Measurements from ENCODE around the gene AKR1C4.

DNA sequence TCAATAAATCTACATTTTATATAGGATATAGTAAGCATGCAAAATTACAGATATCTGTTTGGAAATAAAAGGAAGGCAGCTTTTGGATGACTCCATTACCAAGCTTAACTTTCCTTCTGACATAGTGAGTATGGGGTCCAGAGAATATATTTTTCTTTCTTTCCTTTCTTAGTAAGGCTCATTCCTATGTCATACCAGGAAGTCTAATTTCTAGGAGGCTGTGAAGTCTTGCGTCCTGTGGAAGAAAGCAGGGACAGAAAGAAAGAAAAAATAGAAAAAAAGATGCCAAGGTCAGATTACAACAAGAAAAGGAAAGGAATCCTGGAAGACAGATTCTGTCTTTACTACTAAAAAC, 48.0 kb upstream of the AKR1C4 start:
- TF ChIP-seq TAF1 (IDR thresholded peaks at IDR 0.05; ENCODE audit: low read depth, low read length) (no peak), POLR2A (IDR thresholded peaks at IDR 0.05; ENCODE audit: control extremely low read depth in 1 of 2, low read depth in 2 of 2, low read length in 2 of 2) (no peak), CREB1 (IDR thresholded peaks at IDR 0.05) (no peak), YY1 (IDR thresholded peaks at IDR 0.05; ENCODE audit: low read depth, low read length) (no peak), EZH2 (IDR thresholded peaks at IDR 0.05; ENCODE audit: low read depth, low read length, severe bottlenecking) (no peak), TBP (IDR thresholded peaks at IDR 0.05; ENCODE audit: low read depth, low read length) (no peak), CBX5 (IDR thresholded peaks at IDR 0.05; ENCODE audit: low read depth, low read length) (no peak)
- TF ChIP-seq, protein P1, sequence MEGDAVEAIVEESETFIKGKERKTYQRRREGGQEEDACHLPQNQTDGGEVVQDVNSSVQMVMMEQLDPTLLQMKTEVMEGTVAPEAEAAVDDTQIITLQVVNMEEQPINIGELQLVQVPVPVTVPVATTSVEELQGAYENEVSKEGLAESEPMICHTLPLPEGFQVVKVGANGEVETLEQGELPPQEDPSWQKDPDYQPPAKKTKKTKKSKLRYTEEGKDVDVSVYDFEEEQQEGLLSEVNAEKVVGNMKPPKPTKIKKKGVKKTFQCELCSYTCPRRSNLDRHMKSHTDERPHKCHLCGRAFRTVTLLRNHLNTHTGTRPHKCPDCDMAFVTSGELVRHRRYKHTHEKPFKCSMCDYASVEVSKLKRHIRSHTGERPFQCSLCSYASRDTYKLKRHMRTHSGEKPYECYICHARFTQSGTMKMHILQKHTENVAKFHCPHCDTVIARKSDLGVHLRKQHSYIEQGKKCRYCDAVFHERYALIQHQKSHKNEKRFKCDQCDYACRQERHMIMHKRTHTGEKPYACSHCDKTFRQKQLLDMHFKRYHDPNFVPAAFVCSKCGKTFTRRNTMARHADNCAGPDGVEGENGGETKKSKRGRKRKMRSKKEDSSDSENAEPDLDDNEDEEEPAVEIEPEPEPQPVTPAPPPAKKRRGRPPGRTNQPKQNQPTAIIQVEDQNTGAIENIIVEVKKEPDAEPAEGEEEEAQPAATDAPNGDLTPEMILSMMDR (IDR thresholded peaks at IDR 0.05; ENCODE audit: control extremely low read depth in 1 of 3, insufficient read depth in 1 of 3, low read depth in 1 of 3, low read length in 3 of 3): no peak
- TF ChIP-seq, protein P2, sequence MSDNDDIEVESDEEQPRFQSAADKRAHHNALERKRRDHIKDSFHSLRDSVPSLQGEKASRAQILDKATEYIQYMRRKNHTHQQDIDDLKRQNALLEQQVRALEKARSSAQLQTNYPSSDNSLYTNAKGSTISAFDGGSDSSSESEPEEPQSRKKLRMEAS (IDR thresholded peaks at IDR 0.05): no peak
- TF ChIP-seq, protein P3, sequence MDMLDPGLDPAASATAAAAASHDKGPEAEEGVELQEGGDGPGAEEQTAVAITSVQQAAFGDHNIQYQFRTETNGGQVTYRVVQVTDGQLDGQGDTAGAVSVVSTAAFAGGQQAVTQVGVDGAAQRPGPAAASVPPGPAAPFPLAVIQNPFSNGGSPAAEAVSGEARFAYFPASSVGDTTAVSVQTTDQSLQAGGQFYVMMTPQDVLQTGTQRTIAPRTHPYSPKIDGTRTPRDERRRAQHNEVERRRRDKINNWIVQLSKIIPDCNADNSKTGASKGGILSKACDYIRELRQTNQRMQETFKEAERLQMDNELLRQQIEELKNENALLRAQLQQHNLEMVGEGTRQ (IDR thresholded peaks at IDR 0.05; ENCODE audit: low read length): no peak

Measured in H1 (cell line).